Colon (tissue), 2 donors: ENCODE measurements around the gene ENC1.

Source experiments
- FAIRE-seq: peaks from 2 replicates; lab custom pipeline; 2012; peaks lifted over from hg19 to GRCh38; lab: Jason Lieb, UNC
- donor health status: control.
- donor health status: control.

The ENC1 gene

DNA sequence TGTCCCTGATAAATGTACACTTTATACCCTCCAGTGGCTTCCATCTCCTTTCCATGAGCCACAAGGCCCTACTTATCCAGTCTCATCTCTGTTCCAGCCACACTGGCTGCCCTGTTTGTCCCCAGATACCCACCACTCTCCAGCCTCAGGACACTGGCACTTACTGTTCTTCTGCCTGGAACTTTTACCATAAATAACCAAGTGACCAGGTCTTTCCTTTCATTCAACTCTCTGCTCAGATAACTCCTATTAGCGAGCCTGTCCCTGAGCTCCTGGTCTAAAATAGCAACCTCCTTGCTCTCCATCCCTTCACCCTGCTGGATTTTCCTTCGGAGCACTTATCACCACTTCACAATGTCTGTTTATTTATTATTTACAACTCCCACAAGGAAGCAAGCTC, 16.6 kb upstream of the ENC1 start:
- FAIRE-seq, result no peak

DNA sequence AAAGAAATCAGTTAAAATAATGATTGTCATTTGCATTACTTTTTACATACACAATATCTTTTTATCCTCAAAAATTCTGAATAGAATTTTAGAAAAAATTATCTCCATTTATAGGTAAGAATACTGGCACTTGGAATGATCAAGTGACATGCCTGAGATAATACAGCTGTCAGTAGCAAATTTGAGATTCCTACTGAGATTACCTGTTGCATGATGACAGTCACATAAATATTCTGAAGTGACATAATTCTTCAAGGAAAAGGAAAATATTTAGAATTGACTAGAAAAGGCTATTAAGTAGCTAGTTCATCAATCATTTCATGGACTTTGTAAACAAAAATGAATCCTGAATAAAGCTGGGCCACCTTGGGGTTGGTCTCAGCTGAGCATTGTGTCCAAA, 15.2 kb upstream of the ENC1 start:
- no peak for FAIRE-seq

DNA sequence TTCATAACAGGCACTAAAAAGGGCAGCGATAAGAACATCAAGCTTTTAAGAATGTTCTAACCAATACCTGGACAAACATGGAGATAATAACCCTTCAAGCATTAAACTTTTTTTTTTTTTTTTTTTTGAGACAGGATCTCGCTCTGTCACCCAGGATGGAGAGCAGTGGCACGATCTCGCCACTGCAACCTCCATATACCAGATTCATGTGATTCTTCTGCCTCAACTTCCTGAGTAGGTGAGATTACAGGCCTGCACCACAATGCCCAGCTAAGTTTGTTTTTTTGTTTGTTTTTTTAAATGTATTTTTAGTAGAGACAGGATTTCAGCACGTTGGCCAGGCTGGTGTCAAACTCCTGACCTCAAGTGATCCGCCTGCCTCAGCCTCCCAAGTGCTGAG, 14.7 kb upstream of the ENC1 start:
- no peak for FAIRE-seq

DNA sequence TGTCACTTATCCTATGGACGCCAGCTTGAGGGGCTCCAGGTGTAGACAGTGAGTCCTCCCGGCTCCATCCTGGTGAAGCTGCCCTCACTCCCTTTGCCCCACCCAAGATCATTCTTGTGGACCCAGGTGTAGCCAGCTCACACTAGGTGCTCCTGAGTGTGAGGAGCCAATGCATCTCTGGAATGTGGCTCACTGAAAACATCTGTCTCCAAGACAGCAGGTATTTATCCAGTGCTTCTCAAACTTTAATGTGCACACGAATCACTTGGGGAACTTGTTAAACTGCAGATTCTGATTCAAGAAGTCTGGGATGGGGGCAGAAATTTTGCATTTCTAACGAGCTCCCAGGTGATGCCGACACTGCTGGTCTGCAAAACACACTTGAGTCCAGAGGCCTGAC, 13.5 kb upstream of the ENC1 start:
- FAIRE-seq, result no peak

DNA sequence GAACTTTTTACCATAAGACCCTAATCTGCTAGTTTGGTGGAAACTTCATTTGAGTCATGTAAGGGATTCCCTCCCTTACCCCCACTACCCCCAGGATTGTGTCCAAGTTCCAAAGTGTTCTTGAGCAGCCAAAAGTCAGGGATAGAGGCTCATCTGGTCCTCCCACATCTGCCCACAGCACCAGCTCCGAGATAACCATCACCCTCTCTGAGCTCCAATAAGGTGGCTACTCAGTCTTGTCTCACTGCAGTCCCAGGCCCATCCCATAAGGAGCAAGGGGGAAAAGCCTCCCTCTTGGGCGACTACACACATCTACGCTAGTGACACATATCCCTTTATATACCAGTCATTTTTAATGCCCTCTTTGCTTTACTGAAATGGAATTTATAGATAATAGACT, 12.0 kb upstream of the ENC1 start:
- FAIRE-seq, result no peak

DNA sequence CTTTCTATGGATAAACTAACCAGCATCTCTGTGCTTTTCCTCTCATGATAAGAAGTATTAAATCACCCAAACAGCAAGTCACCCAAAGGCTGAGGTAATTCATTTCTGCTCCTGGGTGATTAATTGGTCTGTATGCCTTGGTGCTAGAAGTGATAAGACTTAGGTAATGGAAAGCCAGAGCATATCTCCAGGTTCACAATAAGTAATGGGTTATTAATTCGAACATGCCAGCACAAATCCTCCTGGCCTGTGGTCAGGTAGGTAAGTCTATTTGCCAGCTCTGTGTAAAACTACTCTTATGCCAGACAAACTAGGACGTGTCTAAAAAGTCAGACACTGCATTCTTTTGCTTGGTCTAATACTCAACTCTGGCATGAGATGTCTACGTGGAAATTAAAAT, 11.2 kb upstream of the ENC1 start:
- FAIRE-seq, result no peak

DNA sequence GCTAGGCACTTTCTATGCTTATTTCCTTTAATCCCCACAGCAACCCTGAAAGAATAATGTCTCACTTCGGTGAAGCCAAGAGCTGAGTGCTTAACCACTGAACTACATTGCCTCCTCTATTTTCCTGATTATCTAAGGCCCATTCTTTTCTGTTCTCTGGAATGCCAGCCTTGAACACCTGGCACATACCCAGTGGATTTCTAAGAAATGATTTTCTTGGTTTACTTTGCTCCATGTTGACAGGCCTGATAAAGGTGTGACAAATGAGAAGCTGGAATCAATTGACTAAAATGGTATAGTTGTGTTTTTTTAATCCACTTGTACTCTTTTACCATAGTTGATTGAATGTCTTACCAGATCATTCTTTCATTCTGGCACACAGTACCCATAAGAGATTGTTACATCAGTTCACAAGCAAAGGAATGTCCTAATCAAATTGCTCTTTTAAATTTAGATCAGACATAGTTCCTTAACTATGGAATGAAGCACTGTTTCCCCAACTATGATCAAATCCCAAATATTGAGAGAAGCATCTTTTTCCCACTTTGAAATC, 9.0 kb upstream of the ENC1 start:
- no peak for FAIRE-seq

DNA sequence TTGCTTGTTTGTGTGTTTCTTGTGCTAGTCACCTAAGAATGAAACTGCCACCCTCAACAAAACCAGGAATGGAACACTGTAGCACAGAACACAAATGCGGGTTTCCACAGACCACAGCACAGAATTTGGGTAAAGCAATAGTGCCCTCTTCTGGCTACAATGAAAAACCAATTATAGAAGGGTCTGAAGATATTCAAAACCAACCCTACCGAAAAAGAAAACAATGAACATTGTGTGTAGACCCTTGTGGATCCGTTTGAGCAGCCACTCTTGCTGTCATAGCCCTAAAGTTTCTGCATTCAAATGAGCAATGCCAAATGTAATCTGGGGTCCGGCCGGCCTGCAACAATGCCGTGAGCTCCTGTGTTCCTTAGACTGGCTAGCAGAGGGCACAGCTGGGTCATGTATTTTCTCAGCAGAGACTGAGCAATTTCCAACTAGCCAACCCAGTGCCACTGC, 8.3 kb upstream of the ENC1 start:
- no peak for FAIRE-seq

DNA sequence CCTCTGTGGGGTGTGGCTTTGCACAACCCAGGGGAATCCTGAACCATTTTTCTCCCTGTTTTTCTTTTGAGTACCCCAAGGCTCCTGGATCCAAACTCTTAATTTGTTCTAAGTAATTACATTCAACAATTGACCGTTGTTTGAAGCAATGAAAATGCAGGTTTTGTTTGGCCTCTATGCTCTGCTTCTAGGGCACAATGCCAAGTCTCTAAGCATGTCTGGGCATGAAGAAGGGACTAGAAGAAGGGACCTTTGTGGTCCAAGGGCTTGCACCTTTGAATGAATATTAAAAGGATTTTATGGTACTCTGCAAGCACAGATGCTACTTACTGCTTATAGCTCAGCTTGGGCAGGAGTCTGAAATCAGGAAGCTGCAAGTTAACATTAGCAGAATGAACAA, 6.6 kb upstream of the ENC1 start:
- FAIRE-seq, result no peak

DNA sequence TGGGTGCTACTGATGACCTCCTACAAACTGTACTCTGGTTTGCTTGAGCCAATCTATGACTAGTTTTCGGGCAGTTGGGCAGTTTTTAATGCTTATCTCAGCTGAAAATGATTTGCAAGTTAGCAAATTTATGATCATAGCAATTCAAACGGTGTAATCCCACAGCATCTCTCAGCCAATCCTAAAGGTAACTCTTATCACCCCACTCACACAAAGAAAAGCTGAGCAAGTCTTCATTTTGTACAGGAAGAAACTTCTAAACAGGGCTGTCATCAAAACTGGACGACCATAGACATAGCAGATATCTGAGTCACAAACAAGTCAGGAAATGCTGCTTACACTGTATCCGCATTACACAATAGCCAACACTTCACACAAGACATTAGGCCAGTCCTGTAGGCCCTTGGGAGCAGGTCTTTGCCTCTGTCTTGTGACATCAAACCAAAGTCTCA, 2.6 kb upstream of the ENC1 start:
- FAIRE-seq, result no peak

DNA sequence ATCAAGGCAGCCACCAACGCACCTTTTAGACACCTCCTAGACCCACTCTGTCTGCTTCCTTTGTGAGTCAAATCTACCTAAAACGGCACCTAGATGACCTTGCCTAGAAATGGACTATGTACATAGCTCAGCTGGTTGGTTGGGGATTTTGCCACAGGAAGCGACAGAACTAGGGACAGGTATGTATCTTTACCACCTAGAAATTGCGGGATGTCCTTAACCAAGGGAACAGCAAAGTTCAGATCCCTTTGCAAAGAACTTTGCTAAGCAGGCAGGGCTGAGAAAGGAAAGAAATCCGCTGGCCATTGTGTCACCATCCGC, 2.0 kb upstream of the ENC1 start:
- no peak for FAIRE-seq

DNA sequence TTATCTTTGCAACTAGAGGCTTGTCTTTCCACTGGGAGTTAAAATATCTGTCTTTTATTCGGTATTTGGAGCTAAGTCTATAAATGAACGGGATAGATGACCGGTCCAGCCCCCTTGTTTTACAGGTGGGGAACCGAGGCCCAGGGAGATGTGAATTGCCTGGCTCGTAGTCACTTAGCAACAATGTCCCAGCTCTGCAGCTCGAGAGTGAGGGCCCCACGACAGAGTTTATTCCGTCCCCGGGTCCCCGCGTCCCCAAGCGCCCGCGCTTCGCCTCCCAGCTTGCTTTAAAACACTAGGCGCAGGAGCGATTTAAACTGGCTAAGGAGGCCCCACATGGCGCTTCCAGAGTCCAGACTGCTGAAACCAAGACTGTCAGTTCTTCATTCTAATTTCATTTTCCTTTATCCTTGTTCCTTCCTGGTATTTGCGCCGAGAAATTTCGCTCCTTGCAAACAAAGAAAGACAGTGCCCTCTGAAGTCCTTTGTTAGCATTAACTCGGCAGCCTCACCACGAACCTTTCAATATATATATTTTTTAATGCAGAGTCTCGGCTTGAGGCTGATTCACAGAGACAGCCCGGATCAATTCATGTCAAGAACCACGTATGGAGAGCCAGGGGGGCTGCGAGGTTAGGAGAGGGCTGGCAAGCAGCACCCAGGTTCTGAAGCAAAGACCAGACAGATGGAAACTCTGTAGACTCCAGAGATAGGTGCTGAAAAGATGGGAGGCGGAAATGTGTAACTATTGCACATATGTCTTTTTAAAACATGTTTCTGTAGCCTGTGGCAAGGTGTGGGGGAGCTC, 1.4 kb upstream of the ENC1 start:
- FAIRE-seq, result no peak

DNA sequence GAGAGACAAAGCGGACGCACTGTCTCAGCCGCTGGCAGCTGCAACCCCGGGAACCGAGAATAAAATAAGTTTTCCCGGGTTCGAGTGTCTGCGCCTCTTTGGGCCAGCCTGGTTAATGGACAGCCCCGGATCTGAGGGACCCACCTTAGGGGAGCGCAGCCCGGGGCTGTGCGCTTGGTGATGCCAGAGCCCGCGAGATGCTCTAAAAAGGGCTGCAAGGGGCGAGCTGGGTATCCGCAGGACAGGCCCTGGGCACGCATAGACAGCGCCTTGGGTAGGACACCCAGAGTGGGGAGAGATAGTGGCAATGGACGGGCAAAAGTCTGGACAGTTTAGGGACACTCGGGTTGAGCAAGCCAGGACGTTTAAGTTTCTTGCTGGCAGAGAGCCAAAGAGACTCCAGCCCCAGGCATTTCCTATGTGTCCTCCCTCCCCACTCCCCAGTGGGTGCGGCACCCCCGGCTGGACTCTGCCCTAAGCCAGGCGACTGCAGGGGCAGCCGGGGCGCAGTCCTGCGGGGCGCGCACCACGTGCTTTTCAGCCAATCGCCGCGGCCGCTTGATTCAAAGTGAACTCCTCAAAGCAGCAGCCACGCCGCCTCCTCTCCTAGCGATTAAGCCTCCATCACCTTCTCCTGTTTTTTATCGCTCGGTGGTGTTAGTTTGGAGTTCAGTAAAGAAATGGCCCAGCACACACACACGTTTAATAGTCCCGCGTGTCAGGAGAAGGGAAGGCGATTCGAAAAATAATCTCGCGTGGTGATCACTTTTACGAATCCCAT, 616 bp upstream of the ENC1 start:
- FAIRE-seq, result no peak

DNA sequence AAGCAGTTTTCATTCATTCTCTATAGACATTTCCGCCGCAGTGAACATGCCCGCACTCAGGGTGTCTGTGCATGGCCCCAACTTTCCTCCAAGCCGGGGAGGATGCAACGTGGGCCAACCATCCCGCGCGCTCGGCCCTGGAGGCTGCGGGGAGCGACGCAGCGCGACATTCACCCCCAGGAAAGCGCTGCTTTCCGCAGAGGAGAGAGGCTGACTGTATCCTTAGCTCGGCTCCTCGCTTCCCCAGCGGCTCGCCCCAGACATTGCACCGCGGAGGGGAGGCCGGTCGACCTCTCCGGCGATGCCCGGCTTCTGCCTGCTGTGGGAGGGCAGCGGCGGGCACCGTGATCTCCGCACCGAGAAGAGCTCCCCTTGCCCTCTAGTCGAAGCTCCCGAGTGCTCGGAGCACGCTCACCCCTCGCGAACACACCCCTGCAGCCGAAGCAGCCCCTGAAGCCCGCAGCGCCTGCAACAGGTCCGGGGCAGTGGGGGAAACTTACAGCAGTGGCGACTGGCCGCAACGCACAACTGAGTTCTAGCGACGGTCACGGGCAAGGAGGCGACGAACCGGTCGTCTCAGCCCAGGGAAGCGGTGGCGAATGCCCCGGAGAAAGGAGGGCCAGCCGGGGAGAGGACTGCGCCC, 600 bp downstream of the ENC1 start:
- no peak for FAIRE-seq

DNA sequence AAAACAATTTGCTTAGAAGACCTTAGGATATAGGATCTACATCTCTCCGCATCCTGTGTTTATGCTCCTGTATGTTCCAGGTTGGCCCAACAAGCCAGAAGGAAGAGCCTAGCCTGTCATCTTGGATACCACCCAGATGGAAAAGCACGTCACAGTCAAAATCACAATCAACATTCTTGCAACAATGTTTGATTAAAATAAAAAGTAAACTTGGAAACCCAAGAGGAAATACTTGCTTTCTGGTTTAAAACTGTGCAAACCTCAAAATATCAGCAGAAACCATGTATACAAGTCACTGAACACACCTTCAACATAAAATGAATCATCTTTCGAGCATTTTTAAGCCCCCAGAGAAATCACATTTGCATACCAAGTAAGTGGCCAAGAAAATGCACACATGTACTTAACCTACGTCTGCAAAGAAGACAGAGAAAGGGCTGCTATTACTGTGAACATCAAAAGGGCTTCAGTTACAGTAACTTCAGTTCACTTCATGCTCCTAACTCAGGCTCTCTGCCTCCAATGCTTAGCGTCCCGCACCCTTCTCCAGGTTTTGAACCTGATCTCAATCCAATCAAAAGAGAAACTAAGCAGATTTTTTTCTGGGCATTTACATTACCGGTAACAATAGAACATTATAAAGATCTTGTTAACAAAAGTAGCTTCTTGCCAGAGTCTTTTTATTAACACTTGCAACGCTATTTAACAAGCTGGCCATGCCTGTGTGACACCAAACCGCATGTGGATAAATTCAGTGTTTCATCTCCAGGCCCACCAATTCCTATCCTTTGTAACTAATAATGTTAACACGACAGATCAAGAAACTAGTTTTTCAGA, 1.3 kb downstream of the ENC1 start:
- FAIRE-seq, result no peak

DNA sequence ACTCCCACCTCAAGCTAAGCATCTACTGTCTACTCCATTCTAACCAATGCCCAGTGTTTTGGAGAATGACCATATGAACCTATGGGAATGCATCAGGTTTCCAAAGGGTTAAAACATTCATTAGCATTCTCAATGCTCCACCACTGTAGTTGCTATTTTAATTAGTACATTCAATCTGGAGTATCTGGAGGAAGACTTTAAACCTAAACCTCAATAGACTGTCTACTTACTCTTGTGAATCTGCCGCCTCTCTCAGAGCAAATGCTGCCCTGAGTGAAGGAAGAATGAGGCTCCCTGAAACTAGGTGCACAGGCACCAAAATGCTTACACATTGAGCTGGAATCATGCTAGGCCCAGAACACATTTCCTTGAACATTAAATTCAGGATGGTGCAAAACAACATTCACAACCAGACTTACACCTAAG, 2.0 kb downstream of the ENC1 start:
- no peak for FAIRE-seq

DNA sequence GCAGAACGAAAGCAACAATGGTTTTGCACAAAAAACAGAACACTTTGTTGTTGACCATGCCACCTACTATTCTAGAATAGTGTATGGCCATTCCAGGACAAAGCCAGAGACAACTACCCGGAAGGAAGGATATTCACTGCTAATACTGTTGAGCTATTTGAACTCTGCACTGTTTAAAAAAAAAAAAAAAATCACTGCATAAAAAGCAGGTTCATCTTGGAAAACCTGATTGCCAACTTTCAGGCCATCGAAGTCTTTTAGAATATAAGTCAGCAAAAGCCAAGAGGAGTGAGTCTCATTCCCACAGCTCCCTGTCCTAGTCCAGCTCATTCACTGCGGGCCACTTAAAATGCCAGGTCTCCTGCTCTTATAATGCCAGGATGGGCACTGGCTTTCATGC, 4.0 kb downstream of the ENC1 start:
- no peak for FAIRE-seq

DNA sequence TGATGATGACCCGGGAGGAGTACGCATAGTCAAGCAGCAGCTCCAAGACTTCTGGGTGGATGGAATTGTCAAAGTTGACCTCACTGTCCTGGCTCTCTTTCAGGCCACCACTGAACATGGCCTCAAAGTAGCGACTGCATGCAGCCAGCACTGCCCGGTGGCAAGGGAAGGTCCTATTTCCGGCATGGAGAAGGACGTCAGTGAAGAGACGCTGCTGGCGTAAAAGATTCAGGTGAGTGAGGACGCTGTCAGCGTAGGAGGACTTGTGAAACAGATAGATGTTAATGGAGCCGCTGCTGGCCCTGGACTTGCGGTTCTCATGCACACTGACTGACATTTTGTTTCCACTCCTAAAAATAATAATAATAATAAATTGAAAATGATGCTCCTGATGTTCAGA, 4.4 kb downstream of the ENC1 start:
- FAIRE-seq, result no peak

DNA sequence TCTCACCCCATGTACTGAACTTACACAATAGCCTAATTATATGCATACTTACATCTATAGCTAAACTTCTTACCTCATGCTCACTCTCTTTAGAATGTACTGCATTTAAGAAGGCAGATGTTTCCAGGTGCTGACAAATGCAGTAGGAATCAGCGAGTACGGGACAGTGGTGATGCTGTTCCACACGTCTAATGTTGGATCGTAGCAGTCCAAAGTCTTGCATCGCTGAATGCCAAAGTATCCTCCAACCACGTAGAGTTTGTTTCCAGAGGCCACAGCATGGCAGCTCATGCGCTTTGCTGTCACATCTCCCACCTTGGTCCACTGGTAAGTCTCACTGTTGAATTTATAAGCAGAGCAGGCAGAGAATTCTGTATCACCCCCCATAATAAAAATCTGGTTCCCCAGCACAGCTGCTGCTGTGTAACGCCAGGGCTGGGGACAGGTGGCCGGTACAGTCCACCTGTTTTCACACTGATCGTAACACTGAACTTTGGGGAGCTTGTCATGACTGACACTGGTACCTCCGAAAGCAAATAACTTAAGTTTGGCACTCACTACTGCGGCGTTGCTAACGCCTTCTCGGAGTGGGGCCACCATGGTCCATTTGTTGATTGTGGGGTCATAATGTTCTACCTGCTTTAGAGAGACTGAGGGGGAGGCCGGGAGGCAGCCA, 5.8 kb downstream of the ENC1 start:
- no peak for FAIRE-seq

DNA sequence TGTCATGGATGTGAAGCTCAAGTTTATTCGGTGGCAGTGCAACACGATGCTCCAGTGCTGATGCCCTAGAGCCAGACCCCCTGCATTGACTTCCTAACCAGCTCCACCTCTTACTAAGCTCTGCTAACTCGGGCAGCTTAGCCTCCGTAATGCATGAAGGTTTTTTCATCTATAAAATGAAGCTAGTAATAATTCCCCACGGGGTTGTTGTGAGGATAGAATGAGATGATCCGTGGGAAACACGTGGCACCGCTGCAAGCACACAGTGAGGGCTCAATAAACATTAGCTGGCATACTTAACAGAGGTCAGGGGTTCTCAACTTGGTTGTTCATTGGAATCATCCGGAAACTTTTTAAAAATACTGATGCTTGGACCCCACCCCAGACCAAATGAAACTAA, 6.8 kb downstream of the ENC1 start:
- FAIRE-seq, result no peak

DNA sequence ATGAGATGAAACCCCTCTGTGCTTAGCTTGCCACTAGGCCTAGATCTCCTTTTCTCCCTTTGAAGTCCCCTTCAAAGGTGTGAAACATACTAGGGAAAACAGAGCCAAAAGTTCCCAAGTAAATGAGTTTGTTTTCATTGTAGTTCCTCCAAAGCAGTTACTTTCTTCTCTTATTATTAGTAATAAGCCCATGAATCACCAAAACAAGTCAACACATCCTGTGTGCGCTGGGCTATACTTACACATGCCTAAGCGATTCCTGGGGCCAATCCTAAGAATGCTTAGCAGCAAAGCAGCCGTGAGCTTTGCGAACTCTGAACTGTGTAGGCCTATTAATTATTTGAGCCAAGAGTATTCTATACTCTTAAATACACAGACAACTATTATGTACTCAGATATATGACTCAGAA, 7.6 kb downstream of the ENC1 start:
- FAIRE-seq, result no peak
